ENCODE measurements around the gene PRAMEF18.
A peak's percentile ranks its signal among the peaks of the same experiment; 100 is the strongest.
"Not testable (repeated sequence)": the region's sequence is repeated elsewhere in the genome, so short reads cannot be mapped to it uniquely, and the experiment has no call there.

The PRAMEF18 gene

GRCh38 chr1:13225675-13226204, at the start of gene PRAMEF18:
PRAMEF18 (minus strand) TSS chr1:13226154; CDS start chr1:13226106, 48 bp downstream.
- DNase-seq (ENCODE audit: low read depth), result not testable (repeated sequence)

- not testable (repeated sequence) for DNase-seq (ENCODE audit: low read depth)
Observed at GRCh38 chr1:13265124-13265523, 39.2 kb upstream of the PRAMEF18 start.

GRCh38 chr1:13253898-13254297, 27.9 kb upstream of the PRAMEF18 start, which contains the start of gene PRAMEF5:
PRAMEF5 (plus strand) TSS chr1:13254198; CDS start chr1:13259269, 5,071 bp downstream.
- DNase-seq (ENCODE audit: low read depth), result not testable (repeated sequence)

GRCh38 chr1:13247122-13247521, 21.2 kb upstream of the PRAMEF18 start:
- not testable (repeated sequence) for DNase-seq (ENCODE audit: low read depth)

- DNase-seq (ENCODE audit: low read depth), result not testable (repeated sequence)
Observed at GRCh38 chr1:13246554-13246871, 20.6 kb upstream of the PRAMEF18 start.

- not testable (repeated sequence) for DNase-seq (ENCODE audit: low read depth)
Observed at GRCh38 chr1:13245841-13246553, 20.0 kb upstream of the PRAMEF18 start.

GRCh38 chr1:13243536-13244263, 17.7 kb upstream of the PRAMEF18 start:
- not testable (repeated sequence) for DNase-seq (ENCODE audit: low read depth)

GRCh38 chr1:13239633-13240032, 13.7 kb upstream of the PRAMEF18 start:
- DNase-seq (ENCODE audit: low read depth), result not testable (repeated sequence)

GRCh38 chr1:13237572-13237971, 11.6 kb upstream of the PRAMEF18 start:
- DNase-seq (ENCODE audit: low read depth), result not testable (repeated sequence)

GRCh38 chr1:13234057-13234456, 8.1 kb upstream of the PRAMEF18 start:
- DNase-seq (ENCODE audit: low read depth), result not testable (repeated sequence)

- not testable (repeated sequence) for DNase-seq (ENCODE audit: low read depth)
Observed at GRCh38 chr1:13232056-13232455, 6.1 kb upstream of the PRAMEF18 start.

- DNase-seq (ENCODE audit: low read depth), result not testable (repeated sequence)
Observed at GRCh38 chr1:13231061-13231750, 5.3 kb upstream of the PRAMEF18 start.

- DNase-seq (ENCODE audit: low read depth), result not testable (repeated sequence)
Observed at GRCh38 chr1:13230601-13231000, 4.6 kb upstream of the PRAMEF18 start.

- not testable (repeated sequence) for DNase-seq (ENCODE audit: low read depth)
Observed at GRCh38 chr1:13230096-13230495, 4.1 kb upstream of the PRAMEF18 start.

- peak; percentile 26 for DNase-seq (ENCODE audit: low read depth)
Observed at GRCh38 chr1:13228343-13228781, 2.4 kb upstream of the PRAMEF18 start.

GRCh38 chr1:13227271-13228055, 1.5 kb upstream of the PRAMEF18 start:
- DNase-seq (ENCODE audit: low read depth), result not testable (repeated sequence)

GRCh38 chr1:13224480-13225060, 1.4 kb downstream of the PRAMEF18 start:
- DNase-seq (ENCODE audit: low read depth), result no peak

- DNase-seq (ENCODE audit: low read depth), result not testable (repeated sequence)
Observed at GRCh38 chr1:13222788-13223187, 3.2 kb downstream of the PRAMEF18 start.

GRCh38 chr1:13219203-13219602, 6.8 kb downstream of the PRAMEF18 start:
- DNase-seq (ENCODE audit: low read depth), result not testable (repeated sequence)

GRCh38 chr1:13216619-13217018, 9.3 kb downstream of the PRAMEF18 start:
- DNase-seq (ENCODE audit: low read depth), result not testable (repeated sequence)

GRCh38 chr1:13208712-13209111, 17.2 kb downstream of the PRAMEF18 start:
- DNase-seq (ENCODE audit: low read depth), result not testable (repeated sequence)

Data from activated T-cell treated with anti-CD3 and anti-CD28 coated beads for 24 hours (primary cell).